CD4-positive, alpha-beta memory T cell (primary cell): ENCODE data around the gene SSBP3. TPM values are rescaled to one million over a fixed set of nuclear protein-coding genes. Genes with fewer than 3 reads are reported as not detected.
A peak's percentile ranks its signal among the peaks of the same experiment; 100 is the strongest.

Experiments
- CTCF ChIA-PET: fragments of 350-600 bp; sonication (Branson Sonifier 250); formaldehyde crosslinking; loops from one replicate; lab custom pipeline; 2021; ENCODE audit warnings: inconsistent platforms; ENCODE audit not compliant: partially characterized antibody; lab: Charles Lee
- POLR2A ChIA-PET: fragments of 350-600 bp; sonication (Branson Sonifier 250); formaldehyde crosslinking; loops from one replicate; lab custom pipeline; 2021; ENCODE audit not compliant: partially characterized antibody; lab: Charles Lee
- DNase-seq, 5 donors: peaks; one replicate each; pipeline versions ENCODE4 v3.0.0 to v3.0.0-alpha.2; 2020 to 2022; ENCODE audit warnings: mixed read lengths in 1 of 5
- H3K27ac ChIP-seq: one replicate; pipeline ENCODE4 v1.7.0; 2013; ENCODE audit warnings: low read depth, low read length
- H3K27me3 ChIP-seq: 2 replicates; pipeline ENCODE4 v1.7.0; 2013; ENCODE audit warnings: mild to moderate bottlenecking, low read length, moderate library complexity; ENCODE audit not compliant: insufficient read depth
- H3K36me3 ChIP-seq: 2 replicates; pipeline ENCODE4 v1.7.0; 2013; ENCODE audit warnings: mild to moderate bottlenecking, low read length, moderate library complexity; ENCODE audit not compliant: insufficient read depth
- H3K4me1 ChIP-seq: 2 replicates; pipeline ENCODE4 v1.7.0; 2013; ENCODE audit warnings: mild to moderate bottlenecking, low read length, moderate library complexity; ENCODE audit not compliant: insufficient read depth
- H3K4me3 ChIP-seq, 2 donors: one replicate each; pipeline ENCODE4 v1.7.0; 2013; ENCODE audit warnings: low read length in 2 of 2, mild to moderate bottlenecking in 1 of 2
- H3K9me3 ChIP-seq, 2 donors: one replicate each; pipeline ENCODE4 v1.7.0; 2013; ENCODE audit warnings: low read length in 2 of 2, control low read depth in 1 of 2; ENCODE audit not compliant: control insufficient read depth in 1 of 2
- H3K27ac Mint-ChIP-seq, 7 donors: one replicate each; pipeline ENCODE4 v1.8.0; 2020 to 2021; ENCODE audit warnings: mixed read lengths in 7 of 7, mild to moderate bottlenecking in 6 of 7, inconsistent platforms in 3 of 7, moderate library complexity in 3 of 7
- H3K27me3 Mint-ChIP-seq, 2 donors: one replicate each; pipeline ENCODE4 v1.8.0; 2020 to 2021; ENCODE audit warnings: mixed read lengths in 2 of 2
- H3K36me3 Mint-ChIP-seq, 2 donors: one replicate each; pipeline ENCODE4 v1.8.0; 2020 to 2021; ENCODE audit warnings: mixed read lengths in 2 of 2, inconsistent platforms in 1 of 2, mild to moderate bottlenecking in 1 of 2
- H3K4me1 Mint-ChIP-seq, 4 donors: one replicate each; pipeline ENCODE4 v1.8.0; 2020 to 2021; ENCODE audit warnings: mixed read lengths in 4 of 4, mild to moderate bottlenecking in 1 of 4
- H3K4me3 Mint-ChIP-seq, 8 donors: one replicate each; pipeline ENCODE4 v1.8.0; 2020 to 2021; ENCODE audit warnings: mixed read lengths in 8 of 8, mild to moderate bottlenecking in 7 of 8, moderate library complexity in 6 of 8, inconsistent platforms in 3 of 8
- H3K9me3 Mint-ChIP-seq, 8 donors: one replicate each; pipeline ENCODE4 v1.8.0; 2020 to 2021; ENCODE audit warnings: mixed read lengths in 8 of 8, mild to moderate bottlenecking in 5 of 8, inconsistent platforms in 3 of 8, moderate library complexity in 1 of 8
- intact Hi-C: fragments of 100-400 bp; cut with micrococcal nuclease; formaldehyde crosslinking; loops from one replicate; pipeline ENCODE4 v1.15.1; 2023
- polyA plus RNA-seq, 2 donors: library from polyadenylated mRNA; unstranded; fragments of 300-500 nt; fragmentation: Illumina TruSeq; gene quantifications; one replicate each; pipeline ENCODE4 v1.2.3, GENCODE V29; 2021
- total RNA-seq, 2 experiments: library from RNA; stranded (reverse); gene quantifications; one replicate each; pipeline ENCODE4 v1.2.3, GENCODE V29; 2021

The SSBP3 gene
- total and polyA plus RNA-seq, 4 experiments from 2014 or later: 10.9 to 87.6 (median 45.1) TPM

- Mint-ChIP-seq H3K4me1 (peaks cover 30 to 70% (median 38%) of the 10 kb centered on the region in 4 donors), H3K27ac (peak overlapping the region in 2 of 7 donors; percentile 13 to 17), H3K9me3 (no peaks in the 10 kb centered on the region), H3K4me3 (no peak overlapping the region), H3K36me3 (peaks cover 55 to 76% of the 10 kb centered on the region in 2 donors), H3K27me3 (no peaks in the 10 kb centered on the region)
- ChIA-PET POLR2A (interaction anchor here (0.6 to 1.0 kb wide), 5 partner anchors 9 to 95 kb away, joined by 3 to 6 read pairs (median 3); partner anchors contain the start of gene SSBP3), CTCF (interaction anchor here (0.7 to 1.8 kb wide), 2 partner anchors 11 to 93 kb away, joined by 5 to 13 read pairs; no protein-coding TSS in a partner anchor)
- intact Hi-C loops: no loop called here
- no peak for DNase-seq
- no peak overlapping the region for H3K27ac ChIP-seq
- no peaks in the 10 kb centered on the region for H3K27me3 ChIP-seq
- H3K9me3 ChIP-seq: no peaks in the 10 kb centered on the region
- peaks cover 54% of the 10 kb centered on the region for H3K36me3 ChIP-seq
- H3K4me1 ChIP-seq: peaks cover 18% of the 10 kb centered on the region
- no peak overlapping the region for H3K4me3 ChIP-seq
These were observed 9.8 kb downstream of the SSBP3 start for GRCh38 chr1:54396261-54396933.

- peaks cover 8% of the 10 kb centered on the region for H3K4me1 ChIP-seq
- no peaks in the 10 kb centered on the region for H3K9me3 ChIP-seq
- no peak overlapping the region for H3K4me3 ChIP-seq
- Mint-ChIP-seq H3K4me1 (peaks cover 21 to 61% (median 33%) of the 10 kb centered on the region in 4 donors), H3K27me3 (no peaks in the 10 kb centered on the region), H3K27ac (peak overlapping the region in 2 of 7 donors; percentile 53 to 62), H3K36me3 (peaks cover 50 to 72% of the 10 kb centered on the region in 2 donors), H3K9me3 (no peaks in the 10 kb centered on the region), H3K4me3 (no peak overlapping the region)
- H3K27me3 ChIP-seq: no peaks in the 10 kb centered on the region
- no peak overlapping the region for H3K27ac ChIP-seq
- CTCF ChIA-PET: interaction anchor here (1.8 kb wide), 1 partner anchor 94 kb away, joined by 13 read pairs; no protein-coding TSS in a partner anchor
- intact Hi-C loops: no loop called here
- peaks cover 44% of the 10 kb centered on the region for H3K36me3 ChIP-seq
- POLR2A ChIA-PET: interaction anchor here (0.9 to 1.1 kb wide), 4 partner anchors 10 to 94 kb away, joined by 3 to 4 read pairs (median 3); partner anchors contain the start of gene SSBP3
- DNase-seq: no peak
These were observed 10.8 kb downstream of the SSBP3 start for GRCh38 chr1:54395281-54395934.

GRCh38 chr1:54394104-54394503 is 12.1 kb downstream of the SSBP3 start:
- no peaks in the 10 kb centered on the region for H3K27me3 ChIP-seq
- H3K9me3 ChIP-seq: no peaks in the 10 kb centered on the region
- POLR2A ChIA-PET: interaction anchor here (1.1 kb wide), 1 partner anchor 12 kb away, joined by 3 read pairs; the partner anchor contains the start of gene SSBP3
- Mint-ChIP-seq H3K27ac (peak overlapping the region in 1 of 7 donors; percentile 47), H3K4me1 (peaks cover 17 to 54% (median 30%) of the 10 kb centered on the region in 4 donors), H3K27me3 (no peaks in the 10 kb centered on the region), H3K4me3 (no peak overlapping the region), H3K9me3 (no peaks in the 10 kb centered on the region), H3K36me3 (peaks cover 43 to 69% of the 10 kb centered on the region in 2 donors)
- DNase-seq: no peak
- peaks cover 6% of the 10 kb centered on the region for H3K4me1 ChIP-seq
- H3K36me3 ChIP-seq: peaks cover 34% of the 10 kb centered on the region
- intact Hi-C loops: no loop called here
- H3K4me3 ChIP-seq: no peak overlapping the region
- CTCF ChIA-PET: interaction anchor here (0.9 to 1.5 kb wide), 3 partner anchors 13 to 95 kb away, joined by 3 to 7 read pairs (median 3); no protein-coding TSS in a partner anchor
- H3K27ac ChIP-seq: no peak overlapping the region

- Histone ChIP-seq H3K27ac (no peak overlapping the region), H3K4me3 (no peak overlapping the region), H3K9me3 (no peaks in the 10 kb centered on the region), H3K4me1 (peaks cover 3% of the 10 kb centered on the region), H3K36me3 (peaks cover 24% of the 10 kb centered on the region), H3K27me3 (no peaks in the 10 kb centered on the region)
- DNase-seq: no peak
- intact Hi-C loops: no loop called here
- Mint-ChIP-seq H3K36me3 (peaks cover 29 to 66% of the 10 kb centered on the region in 2 donors), H3K4me3 (no peak overlapping the region), H3K9me3 (no peaks in the 10 kb centered on the region), H3K27me3 (no peaks in the 10 kb centered on the region), H3K4me1 (peaks cover 21 to 51% (median 32%) of the 10 kb centered on the region in 4 donors), H3K27ac (peak overlapping the region in 1 of 7 donors; percentile 71)
- ChIA-PET POLR2A (interaction anchor here (1.2 kb wide), 1 partner anchor 14 kb away, joined by 3 read pairs; the partner anchor contains the start of gene SSBP3), CTCF (interaction anchor here (1.6 kb wide), 1 partner anchor 97 kb away, joined by 5 read pairs; no protein-coding TSS in a partner anchor)
These were observed 13.8 kb downstream of the SSBP3 start for GRCh38 chr1:54392401-54392800.

- H3K4me3 ChIP-seq: no peak overlapping the region
- peaks cover 24 to 54% (median 37%) of the 10 kb centered on the region in 4 donors for H3K4me1 Mint-ChIP-seq
- H3K27me3 ChIP-seq: no peaks in the 10 kb centered on the region
- H3K4me1 ChIP-seq: peaks cover 3% of the 10 kb centered on the region
- peak overlapping the region in 1 of 7 donors; percentile 17 for H3K27ac Mint-ChIP-seq
- DNase-seq: no peak
- no peak overlapping the region for H3K27ac ChIP-seq
- intact Hi-C loops: no loop called here
- ChIA-PET POLR2A (interaction anchor here (1.2 kb wide), 1 partner anchor 14 kb away, joined by 3 read pairs; the partner anchor contains the start of gene SSBP3), CTCF (interaction anchor here (1.6 kb wide), 1 partner anchor 98 kb away, joined by 5 read pairs; no protein-coding TSS in a partner anchor)
- H3K9me3 Mint-ChIP-seq: no peaks in the 10 kb centered on the region
- peaks cover 24% of the 10 kb centered on the region for H3K36me3 ChIP-seq
- H3K9me3 ChIP-seq: no peaks in the 10 kb centered on the region
- H3K36me3 Mint-ChIP-seq: peaks cover 24 to 63% of the 10 kb centered on the region in 2 donors
- H3K4me3 Mint-ChIP-seq: peak overlapping the region in 1 of 8 donors; percentile 23
- no peaks in the 10 kb centered on the region for H3K27me3 Mint-ChIP-seq
These were observed 14.6 kb downstream of the SSBP3 start for GRCh38 chr1:54391450-54392209.

GRCh38 chr1:54390655-54391054 is 15.5 kb downstream of the SSBP3 start:
- H3K36me3 Mint-ChIP-seq: peaks cover 19 to 56% of the 10 kb centered on the region in 2 donors
- Histone ChIP-seq H3K4me3 (no peak overlapping the region), H3K9me3 (no peaks in the 10 kb centered on the region), H3K27ac (no peak overlapping the region), H3K4me1 (peaks cover 7% of the 10 kb centered on the region), H3K27me3 (no peaks in the 10 kb centered on the region), H3K36me3 (peaks cover 24% of the 10 kb centered on the region)
- H3K27ac Mint-ChIP-seq: peak overlapping the region in 2 of 7 donors; percentile 8 to 22
- H3K4me3 Mint-ChIP-seq: no peak overlapping the region
- H3K27me3 Mint-ChIP-seq: no peaks in the 10 kb centered on the region
- ChIA-PET POLR2A (interaction anchor here (0.7 kb wide), 1 partner anchor 96 kb away, joined by 3 read pairs; no protein-coding TSS in a partner anchor), CTCF (interaction anchor here (1.6 kb wide), 1 partner anchor 99 kb away, joined by 5 read pairs; no protein-coding TSS in a partner anchor)
- intact Hi-C loops: no loop called here
- no peaks in the 10 kb centered on the region for H3K9me3 Mint-ChIP-seq
- DNase-seq: no peak
- peaks cover 22 to 52% (median 38%) of the 10 kb centered on the region in 4 donors for H3K4me1 Mint-ChIP-seq
